Vagina (tissue), 2 donors: ENCODE data around the gene FLT4.

Experiments used
- POLR2A ChIP-seq, 2 donors: fragments of 450-650 bp; IDR thresholded peaks; one replicate each; pipeline ENCODE4 v1.6.1; 2017; ENCODE audit warnings: antibody characterized with exemption in 2 of 2, mild to moderate bottlenecking in 2 of 2, moderate library complexity in 2 of 2
- TF ChIP-seq, protein P1 (sequence below), 3 experiments: fragments of 450-650 bp in 2 of 3; fragments of 200-600 bp in 1 of 3; sonication (generic) in 1 of 3; IDR thresholded peaks; one replicate each; pipeline ENCODE4 v1.5.1; 2017 to 2019; ENCODE audit warnings: antibody characterized with exemption in 3 of 3, mild to moderate bottlenecking in 2 of 3, moderate library complexity in 2 of 3

DNA sequence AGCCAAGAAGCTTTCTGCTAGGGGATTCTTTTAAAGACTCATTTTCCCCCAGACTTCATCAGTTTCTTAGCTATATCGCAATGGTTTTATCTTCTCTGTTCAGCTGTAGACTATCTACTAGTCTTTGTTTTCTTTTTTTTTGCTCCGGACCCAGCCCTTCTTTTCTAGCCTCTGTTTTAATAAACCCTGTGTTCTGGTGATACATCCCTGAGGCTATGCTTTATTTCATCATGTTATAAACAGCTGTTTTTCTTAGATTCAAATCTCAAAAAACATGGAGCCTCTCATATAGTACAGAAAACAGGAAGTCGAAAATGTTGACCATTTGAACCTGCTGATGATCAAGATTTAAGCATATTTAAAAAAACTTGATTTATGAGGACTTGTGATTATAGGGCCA, 95.9 kb downstream of the FLT4 start:
- no peak for TF ChIP-seq POLR2A (IDR thresholded peaks at IDR 0.05)
- TF ChIP-seq, protein P1, sequence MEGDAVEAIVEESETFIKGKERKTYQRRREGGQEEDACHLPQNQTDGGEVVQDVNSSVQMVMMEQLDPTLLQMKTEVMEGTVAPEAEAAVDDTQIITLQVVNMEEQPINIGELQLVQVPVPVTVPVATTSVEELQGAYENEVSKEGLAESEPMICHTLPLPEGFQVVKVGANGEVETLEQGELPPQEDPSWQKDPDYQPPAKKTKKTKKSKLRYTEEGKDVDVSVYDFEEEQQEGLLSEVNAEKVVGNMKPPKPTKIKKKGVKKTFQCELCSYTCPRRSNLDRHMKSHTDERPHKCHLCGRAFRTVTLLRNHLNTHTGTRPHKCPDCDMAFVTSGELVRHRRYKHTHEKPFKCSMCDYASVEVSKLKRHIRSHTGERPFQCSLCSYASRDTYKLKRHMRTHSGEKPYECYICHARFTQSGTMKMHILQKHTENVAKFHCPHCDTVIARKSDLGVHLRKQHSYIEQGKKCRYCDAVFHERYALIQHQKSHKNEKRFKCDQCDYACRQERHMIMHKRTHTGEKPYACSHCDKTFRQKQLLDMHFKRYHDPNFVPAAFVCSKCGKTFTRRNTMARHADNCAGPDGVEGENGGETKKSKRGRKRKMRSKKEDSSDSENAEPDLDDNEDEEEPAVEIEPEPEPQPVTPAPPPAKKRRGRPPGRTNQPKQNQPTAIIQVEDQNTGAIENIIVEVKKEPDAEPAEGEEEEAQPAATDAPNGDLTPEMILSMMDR (IDR thresholded peaks at IDR 0.05): no peak
